ENCODE results near the gene ALG14. TPM values are rescaled to one million over a fixed set of nuclear protein-coding genes. Genes with fewer than 3 reads are reported as not detected.

ALG14 gene
- total RNA-seq, 1 donor from 2014 or later: 3.4 TPM

- peak; percentile 81 for ATAC-seq
- Histone ChIP-seq H3K27ac (peak overlapping the region; percentile 74), H3K4me1 (peaks cover 14% of the 10 kb centered on the region), H3K36me3 (no peaks in the 10 kb centered on the region), H3K27me3 (no peaks in the 10 kb centered on the region), H3K9me3 (no peaks in the 10 kb centered on the region), H3K4me3 (peak overlapping the region; percentile 43)
- intact Hi-C loops (cut with DNase I): no loop called here
- no peak for TF ChIP-seq CTCF (IDR thresholded peaks at IDR 0.05)
- DNase-seq: no peak
These were observed 110.1 kb downstream of the ALG14 start for GRCh38 chr1:94962409-94963265.

GRCh38 chr1:94961988-94962387 lies 110.8 kb downstream of the ALG14 start:
- Histone ChIP-seq H3K27me3 (no peaks in the 10 kb centered on the region), H3K36me3 (no peaks in the 10 kb centered on the region), H3K9me3 (no peaks in the 10 kb centered on the region), H3K27ac (peak overlapping the region; percentile 74), H3K4me1 (peaks cover 14% of the 10 kb centered on the region), H3K4me3 (peak overlapping the region; percentile 43)
- TF ChIP-seq CTCF (IDR thresholded peaks at IDR 0.05): no peak
- ATAC-seq (no peak), DNase-seq (no peak)
- intact Hi-C loops (cut with DNase I): no loop called here

GRCh38 chr1:94961582-94961981 lies 111.2 kb downstream of the ALG14 start:
- no peak for DNase-seq
- intact Hi-C loops (cut with DNase I): no loop called here
- H3K4me1 ChIP-seq: peaks cover 14% of the 10 kb centered on the region

GRCh38 chr1:94958081-94958480 lies 114.7 kb downstream of the ALG14 start:
- Histone ChIP-seq H3K36me3 (no peaks in the 10 kb centered on the region), H3K9me3 (no peaks in the 10 kb centered on the region), H3K4me3 (no peak overlapping the region), H3K27ac (no peak overlapping the region), H3K27me3 (no peaks in the 10 kb centered on the region), H3K4me1 (peaks cover 9% of the 10 kb centered on the region)
- DNase-seq: no peak
- intact Hi-C loops (cut with DNase I): no loop called here
- no peak for TF ChIP-seq CTCF (IDR thresholded peaks at IDR 0.05)
- no peak for ATAC-seq

More at GRCh38 chr1:94961582-94961981, 111.2 kb downstream of the ALG14 start:
- no peak for ATAC-seq
- Histone ChIP-seq H3K36me3 (no peaks in the 10 kb centered on the region), H3K9me3 (no peaks in the 10 kb centered on the region), H3K27me3 (no peaks in the 10 kb centered on the region), H3K4me3 (no peak overlapping the region), H3K27ac (peak overlapping the region; percentile 74)
- TF ChIP-seq CTCF (IDR thresholded peaks at IDR 0.05): no peak

- ATAC-seq (no peak), DNase-seq (no peak)
- Histone ChIP-seq H3K27ac (no peak overlapping the region), H3K4me1 (no peaks in the 10 kb centered on the region), H3K27me3 (no peaks in the 10 kb centered on the region), H3K4me3 (no peak overlapping the region), H3K9me3 (no peaks in the 10 kb centered on the region), H3K36me3 (no peaks in the 10 kb centered on the region)
- TF ChIP-seq CTCF (IDR thresholded peaks at IDR 0.05): no peak
- intact Hi-C loops (cut with DNase I): no loop called here
These were observed 116.8 kb downstream of the ALG14 start for GRCh38 chr1:94955767-94956632.

Measured in upper lobe of right lung (tissue), 1 donor.